T-helper 22 cell (primary cell): ENCODE results near the gene CDRT15.
"Not testable (repeated sequence)": the region's sequence is repeated elsewhere in the genome, so short reads cannot be mapped to it uniquely, and the experiment has no call there.

Experiments used
- DNase-seq: peaks from one replicate; pipeline ENCODE4 v3.0.0-alpha.2; 2020; ENCODE audit warnings: low read depth

The CDRT15 gene

GRCh38 chr17:14236762-14237161, at the start of gene CDRT15:
Gene CDRT15 (minus strand): TSS chr17:14236862. CDS start chr17:14236833, 29 bp downstream.
- DNase-seq: not testable (repeated sequence)

GRCh38 chr17:14282726-14283125, 46.1 kb upstream of the CDRT15 start:
- DNase-seq: no peak

GRCh38 chr17:14281530-14281929, 44.9 kb upstream of the CDRT15 start:
- no peak for DNase-seq

- DNase-seq: no peak
These were observed 40.0 kb upstream of the CDRT15 start for GRCh38 chr17:14276535-14277250.

GRCh38 chr17:14270508-14270907, 33.8 kb upstream of the CDRT15 start:
- DNase-seq: no peak

- DNase-seq: no peak
These were observed 32.8 kb upstream of the CDRT15 start for GRCh38 chr17:14269473-14269872.

DNA sequence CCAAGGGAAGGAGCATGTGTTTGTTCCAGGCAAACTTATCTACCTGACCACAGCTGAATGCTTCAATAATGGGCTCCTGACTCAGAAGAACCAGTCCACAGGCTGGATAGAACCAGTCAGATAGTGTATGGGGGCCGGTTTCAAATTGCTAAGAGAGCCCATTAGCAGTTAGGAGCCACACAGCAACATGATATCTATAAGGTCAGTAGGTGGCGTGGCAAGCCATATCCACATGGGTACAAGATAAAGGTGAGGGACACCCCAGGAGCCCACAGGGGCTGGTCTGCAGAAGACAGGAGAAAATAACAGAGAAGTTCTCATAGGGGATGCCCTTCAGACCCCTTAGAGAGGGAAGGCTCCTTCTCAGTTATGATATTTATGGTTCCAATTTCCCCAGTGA, 31.6 kb upstream of the CDRT15 start:
- DNase-seq: no peak

DNA sequence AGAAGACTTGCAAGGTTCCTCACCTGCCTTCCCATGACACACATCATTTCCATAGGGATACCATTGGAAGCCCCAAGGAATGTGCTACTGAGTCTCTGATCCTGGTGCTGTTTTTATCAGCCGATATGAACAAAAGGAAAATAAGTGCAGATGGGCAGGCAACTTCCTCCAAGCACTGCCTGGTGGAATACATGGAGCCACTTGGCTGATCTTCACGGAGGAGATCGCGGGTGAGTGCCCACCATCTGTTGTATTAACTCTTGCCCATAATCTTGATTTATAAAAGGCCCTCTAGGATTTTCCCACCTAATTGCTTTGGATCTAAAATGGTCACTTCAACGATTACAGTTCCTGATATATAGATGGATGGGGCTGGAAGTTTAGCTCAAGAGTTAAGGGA, 24.7 kb upstream of the CDRT15 start:
- no peak for DNase-seq

- no peak for DNase-seq
These were observed 9.0 kb upstream of the CDRT15 start for GRCh38 chr17:14245629-14246028.

GRCh38 chr17:14245002-14245401, 8.3 kb upstream of the CDRT15 start:
- no peak for DNase-seq

DNA sequence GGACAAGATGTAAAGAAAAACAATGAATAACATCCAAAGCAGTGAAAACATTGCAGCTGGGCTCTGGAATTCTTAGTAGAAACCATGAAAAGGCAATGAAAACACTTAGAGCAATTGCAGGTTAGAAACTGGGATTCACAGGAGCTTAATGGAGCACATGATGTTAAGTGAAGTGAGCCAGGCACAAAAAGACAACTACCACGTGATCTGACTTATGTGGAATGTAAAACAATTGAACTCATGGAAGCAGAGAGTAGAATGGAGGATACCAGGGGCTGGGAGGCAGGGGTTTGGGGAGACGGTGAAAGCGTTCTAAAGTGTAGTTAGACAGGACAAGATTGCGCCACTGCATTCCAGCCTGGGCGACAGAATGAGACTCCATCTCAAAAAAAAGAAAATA, 2.6 kb upstream of the CDRT15 start:
- not testable (repeated sequence) for DNase-seq

- DNase-seq: not testable (repeated sequence)
These were observed 630 bp downstream of the CDRT15 start for GRCh38 chr17:14236032-14236431.

DNA sequence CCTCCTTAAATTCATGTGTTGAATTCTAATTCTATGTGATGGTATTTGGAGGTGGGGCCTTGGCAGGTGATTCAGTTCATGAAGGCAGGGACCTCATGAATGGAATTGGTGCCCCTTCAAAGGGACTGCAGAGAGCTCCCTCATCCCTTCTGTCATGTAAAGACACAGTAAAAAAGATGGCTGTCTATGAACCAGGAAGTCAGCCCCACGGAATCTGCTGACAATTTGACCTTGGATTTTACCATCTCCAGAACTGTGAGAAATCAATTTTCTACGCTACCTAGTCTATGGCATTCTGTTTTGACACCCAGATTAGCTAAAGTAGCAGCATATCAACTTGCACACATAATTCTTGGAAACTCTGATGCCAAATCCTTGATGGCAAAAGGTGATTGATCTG, 1.6 kb downstream of the CDRT15 start:
- DNase-seq: not testable (repeated sequence)

DNA sequence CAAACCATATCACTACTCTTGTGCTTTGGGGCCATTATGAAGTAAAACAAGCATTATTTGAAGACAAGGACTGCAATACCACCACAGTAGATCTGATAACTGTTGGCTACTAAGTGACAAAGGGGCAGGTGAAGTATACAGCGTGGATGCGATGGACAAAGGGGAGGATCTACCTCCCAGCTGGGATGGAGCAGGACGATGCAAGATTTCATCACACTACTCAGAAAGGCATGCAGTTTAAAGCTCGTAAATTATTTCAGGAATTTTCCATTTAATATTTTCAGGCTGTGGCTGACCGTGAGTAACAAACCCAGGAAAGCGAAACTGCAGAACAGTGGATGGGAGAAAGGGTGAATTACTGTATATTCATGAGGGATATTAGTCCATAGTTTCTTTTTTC, 5.5 kb downstream of the CDRT15 start:
- DNase-seq: not testable (repeated sequence)

GRCh38 chr17:14228903-14229302, 7.8 kb downstream of the CDRT15 start:
- DNase-seq: no peak

GRCh38 chr17:14227052-14227451, 9.6 kb downstream of the CDRT15 start:
- no peak for DNase-seq

DNA sequence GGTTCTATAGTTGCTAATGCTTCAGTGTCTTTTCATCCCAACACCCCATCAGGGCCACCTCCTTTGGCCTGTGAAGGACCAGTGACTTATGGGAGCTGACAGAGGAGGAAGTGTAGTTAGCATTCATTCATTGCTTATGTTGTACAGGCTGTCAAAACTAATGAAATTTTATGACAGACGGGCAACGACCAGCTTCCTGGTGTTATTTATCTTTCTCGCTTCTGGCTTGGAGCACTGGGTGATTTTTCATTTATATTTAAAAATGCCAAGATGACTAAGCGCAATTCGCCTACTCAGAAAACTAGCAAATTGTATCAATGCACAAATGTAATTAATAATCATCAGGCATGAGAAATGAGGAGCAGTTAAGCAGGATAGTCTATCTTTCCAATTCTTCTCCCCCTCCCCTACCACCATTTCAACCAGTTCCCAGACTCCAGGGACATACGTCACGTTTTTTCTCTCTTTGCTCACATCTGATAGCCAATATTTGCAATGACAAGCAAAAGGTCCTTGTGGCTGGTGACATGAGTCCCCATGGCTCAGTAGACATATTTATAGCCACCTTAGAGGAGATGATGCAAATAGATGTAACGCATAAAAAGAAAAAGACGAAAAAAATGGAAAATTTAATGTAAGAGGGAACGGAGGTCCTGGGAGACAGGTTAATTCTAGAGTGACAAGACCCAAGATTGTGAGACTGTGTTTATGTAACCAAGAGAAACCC, 11.2 kb downstream of the CDRT15 start:
- DNase-seq: no peak

- DNase-seq: no peak
These were observed 14.1 kb downstream of the CDRT15 start for GRCh38 chr17:14222611-14223010.

DNA sequence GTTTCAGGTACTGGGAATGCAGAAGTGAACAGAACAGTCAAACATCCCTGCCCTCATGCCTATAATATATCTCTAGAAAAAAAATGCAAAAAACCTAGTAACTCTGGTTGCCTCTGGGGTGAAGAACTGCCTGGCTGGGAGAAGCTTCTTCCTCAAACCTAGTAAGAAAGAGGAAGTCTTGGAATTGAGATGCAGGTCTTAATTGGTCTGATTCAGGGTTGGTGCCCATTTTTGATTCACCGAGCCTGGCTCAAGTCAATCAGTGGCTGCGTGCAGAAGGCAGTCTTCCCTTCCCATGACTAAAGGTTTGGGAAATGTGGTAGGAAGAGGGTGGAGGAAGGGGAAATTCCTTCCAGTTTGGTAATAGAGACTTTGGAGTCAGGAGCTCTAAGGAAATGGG, 22.4 kb downstream of the CDRT15 start:
- no peak for DNase-seq

GRCh38 chr17:14212401-14212800, 24.3 kb downstream of the CDRT15 start:
- DNase-seq: no peak

- no peak for DNase-seq
These were observed 24.9 kb downstream of the CDRT15 start for GRCh38 chr17:14211801-14212200.

DNA sequence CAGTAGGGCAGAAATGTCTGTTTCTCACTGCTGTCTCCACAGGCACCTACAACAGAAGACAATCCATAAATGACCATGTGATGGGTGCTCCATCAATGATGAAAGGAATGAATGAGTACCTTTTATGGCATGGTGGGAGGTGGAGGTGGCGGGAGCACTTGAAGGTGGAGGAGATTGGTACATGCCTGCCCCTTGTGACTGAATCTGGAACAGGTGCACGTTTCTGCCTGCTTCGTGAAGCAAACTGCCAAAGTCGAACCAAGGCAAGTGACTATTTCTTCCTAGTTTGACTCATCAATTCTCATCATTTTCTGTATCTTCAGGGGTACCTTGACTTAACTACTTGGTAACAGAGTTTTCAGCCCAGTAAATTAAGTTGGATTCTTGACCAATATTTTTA, 25.4 kb downstream of the CDRT15 start:
- DNase-seq: no peak

DNA sequence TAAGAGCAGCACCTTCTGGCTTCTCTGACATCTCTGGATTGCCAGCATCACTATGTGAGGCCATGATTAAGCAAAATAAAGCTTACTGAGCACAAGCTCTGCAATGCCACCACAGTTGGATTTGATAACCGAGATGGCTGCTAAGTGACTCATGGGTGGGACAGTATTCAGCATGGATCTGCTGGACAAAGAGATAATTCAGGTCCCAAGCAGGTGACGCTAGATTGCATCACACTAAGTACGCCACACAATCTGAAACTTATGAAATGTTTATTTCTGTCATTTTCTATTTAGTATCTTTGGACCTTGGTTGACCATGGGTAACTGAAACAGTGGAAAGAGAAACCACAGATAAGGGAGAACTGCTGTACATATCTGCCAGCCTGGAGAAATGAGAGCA, 27.4 kb downstream of the CDRT15 start:
- DNase-seq: no peak

- no peak for DNase-seq
These were observed 28.9 kb downstream of the CDRT15 start for GRCh38 chr17:14207791-14208190.
